ENCODE results near the gene MASP1.

- TF ChIP-seq, protein P1, sequence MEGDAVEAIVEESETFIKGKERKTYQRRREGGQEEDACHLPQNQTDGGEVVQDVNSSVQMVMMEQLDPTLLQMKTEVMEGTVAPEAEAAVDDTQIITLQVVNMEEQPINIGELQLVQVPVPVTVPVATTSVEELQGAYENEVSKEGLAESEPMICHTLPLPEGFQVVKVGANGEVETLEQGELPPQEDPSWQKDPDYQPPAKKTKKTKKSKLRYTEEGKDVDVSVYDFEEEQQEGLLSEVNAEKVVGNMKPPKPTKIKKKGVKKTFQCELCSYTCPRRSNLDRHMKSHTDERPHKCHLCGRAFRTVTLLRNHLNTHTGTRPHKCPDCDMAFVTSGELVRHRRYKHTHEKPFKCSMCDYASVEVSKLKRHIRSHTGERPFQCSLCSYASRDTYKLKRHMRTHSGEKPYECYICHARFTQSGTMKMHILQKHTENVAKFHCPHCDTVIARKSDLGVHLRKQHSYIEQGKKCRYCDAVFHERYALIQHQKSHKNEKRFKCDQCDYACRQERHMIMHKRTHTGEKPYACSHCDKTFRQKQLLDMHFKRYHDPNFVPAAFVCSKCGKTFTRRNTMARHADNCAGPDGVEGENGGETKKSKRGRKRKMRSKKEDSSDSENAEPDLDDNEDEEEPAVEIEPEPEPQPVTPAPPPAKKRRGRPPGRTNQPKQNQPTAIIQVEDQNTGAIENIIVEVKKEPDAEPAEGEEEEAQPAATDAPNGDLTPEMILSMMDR (conservative IDR thresholded peaks at IDR 0.05; ENCODE audit: low read depth in 2 of 2), result no peak
- TF ChIP-seq EZH2phosphoT487 (IDR thresholded peaks at IDR 0.05; ENCODE audit: unreplicated experiment), result no peak
- no peak for TF ChIP-seq ZNF331 (CRISPR knock-in tag; IDR thresholded peaks at IDR 0.05; ENCODE audit: low read depth)
- TF ChIP-seq JUNB (IDR thresholded peaks at IDR 0.05; ENCODE audit: unreplicated experiment), result no peak
- TF ChIP-seq, protein P2, sequence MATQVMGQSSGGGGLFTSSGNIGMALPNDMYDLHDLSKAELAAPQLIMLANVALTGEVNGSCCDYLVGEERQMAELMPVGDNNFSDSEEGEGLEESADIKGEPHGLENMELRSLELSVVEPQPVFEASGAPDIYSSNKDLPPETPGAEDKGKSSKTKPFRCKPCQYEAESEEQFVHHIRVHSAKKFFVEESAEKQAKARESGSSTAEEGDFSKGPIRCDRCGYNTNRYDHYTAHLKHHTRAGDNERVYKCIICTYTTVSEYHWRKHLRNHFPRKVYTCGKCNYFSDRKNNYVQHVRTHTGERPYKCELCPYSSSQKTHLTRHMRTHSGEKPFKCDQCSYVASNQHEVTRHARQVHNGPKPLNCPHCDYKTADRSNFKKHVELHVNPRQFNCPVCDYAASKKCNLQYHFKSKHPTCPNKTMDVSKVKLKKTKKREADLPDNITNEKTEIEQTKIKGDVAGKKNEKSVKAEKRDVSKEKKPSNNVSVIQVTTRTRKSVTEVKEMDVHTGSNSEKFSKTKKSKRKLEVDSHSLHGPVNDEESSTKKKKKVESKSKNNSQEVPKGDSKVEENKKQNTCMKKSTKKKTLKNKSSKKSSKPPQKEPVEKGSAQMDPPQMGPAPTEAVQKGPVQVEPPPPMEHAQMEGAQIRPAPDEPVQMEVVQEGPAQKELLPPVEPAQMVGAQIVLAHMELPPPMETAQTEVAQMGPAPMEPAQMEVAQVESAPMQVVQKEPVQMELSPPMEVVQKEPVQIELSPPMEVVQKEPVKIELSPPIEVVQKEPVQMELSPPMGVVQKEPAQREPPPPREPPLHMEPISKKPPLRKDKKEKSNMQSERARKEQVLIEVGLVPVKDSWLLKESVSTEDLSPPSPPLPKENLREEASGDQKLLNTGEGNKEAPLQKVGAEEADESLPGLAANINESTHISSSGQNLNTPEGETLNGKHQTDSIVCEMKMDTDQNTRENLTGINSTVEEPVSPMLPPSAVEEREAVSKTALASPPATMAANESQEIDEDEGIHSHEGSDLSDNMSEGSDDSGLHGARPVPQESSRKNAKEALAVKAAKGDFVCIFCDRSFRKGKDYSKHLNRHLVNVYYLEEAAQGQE (IDR thresholded peaks at IDR 0.05; ENCODE audit: unreplicated experiment), result no peak
These were observed 1.3 kb upstream of the MASP1 start for GRCh38 chr3:187292631-187293515.
